Right kidney (tissue), 9 donors: ENCODE results near the gene CCNH.

ENCODE experiments used
- DNase-seq: peaks from one replicate; pipeline ENCODE4 v3.0.0-alpha.2; 2016
- long read RNA-seq, 8 donors: transcript quantifications; one replicate each; lab custom pipeline, GENCODE V29; 2026

CCNH gene
- long read RNA-seq, donor 1, transcript CCNH-201 (9 exons, 1,378 nt) = major isoform, 12 of 22 reads
- long read RNA-seq, donor 1, partial matches to known transcripts = 5 of 22 reads
- long read RNA-seq, donor 1, other reads (novel, unspliced or antisense) = 0 of 22 reads
- long read RNA-seq, donor 2, transcript CCNH-201 (9 exons, 1,378 nt) = major isoform, 12 of 21 reads
- long read RNA-seq, donor 2, partial matches to known transcripts = 5 of 21 reads
- long read RNA-seq, donor 2, other reads (novel, unspliced or antisense) = 0 of 21 reads
- long read RNA-seq, donor 3, partial matches to known transcripts = 0 of 5 reads
- long read RNA-seq, donor 3, other reads (novel, unspliced or antisense) = 0 of 5 reads
- long read RNA-seq, donor 4, transcript CCNH-201 (9 exons, 1,378 nt) = major isoform, 15 of 67 reads
- long read RNA-seq, donor 4, partial matches to known transcripts = 45 of 67 reads
- long read RNA-seq, donor 4, other reads (novel, unspliced or antisense) = 0 of 67 reads
- long read RNA-seq, donor 5, transcript CCNH-201 (9 exons, 1,378 nt) = major isoform, 13 of 73 reads
- long read RNA-seq, donor 5, partial matches to known transcripts = 57 of 73 reads
- long read RNA-seq, donor 5, other reads (novel, unspliced or antisense) = 0 of 73 reads
- long read RNA-seq, donor 6, transcript CCNH-201 (9 exons, 1,378 nt) = major isoform, 10 of 61 reads
- long read RNA-seq, donor 6, partial matches to known transcripts = 46 of 61 reads
- long read RNA-seq, donor 6, other reads (novel, unspliced or antisense) = 0 of 61 reads
- long read RNA-seq, donor 7, transcript CCNH-201 (9 exons, 1,378 nt) = major isoform, 19 of 133 reads
- long read RNA-seq, donor 7, partial matches to known transcripts = 104 of 133 reads
- long read RNA-seq, donor 7, other reads (novel, unspliced or antisense) = 0 of 133 reads
- long read RNA-seq, donor 8, transcript CCNH-201 (9 exons, 1,378 nt) = major isoform, 8 of 15 reads
- long read RNA-seq, donor 8, partial matches to known transcripts = 0 of 15 reads
- long read RNA-seq, donor 8, other reads (novel, unspliced or antisense) = 0 of 15 reads

DNA sequence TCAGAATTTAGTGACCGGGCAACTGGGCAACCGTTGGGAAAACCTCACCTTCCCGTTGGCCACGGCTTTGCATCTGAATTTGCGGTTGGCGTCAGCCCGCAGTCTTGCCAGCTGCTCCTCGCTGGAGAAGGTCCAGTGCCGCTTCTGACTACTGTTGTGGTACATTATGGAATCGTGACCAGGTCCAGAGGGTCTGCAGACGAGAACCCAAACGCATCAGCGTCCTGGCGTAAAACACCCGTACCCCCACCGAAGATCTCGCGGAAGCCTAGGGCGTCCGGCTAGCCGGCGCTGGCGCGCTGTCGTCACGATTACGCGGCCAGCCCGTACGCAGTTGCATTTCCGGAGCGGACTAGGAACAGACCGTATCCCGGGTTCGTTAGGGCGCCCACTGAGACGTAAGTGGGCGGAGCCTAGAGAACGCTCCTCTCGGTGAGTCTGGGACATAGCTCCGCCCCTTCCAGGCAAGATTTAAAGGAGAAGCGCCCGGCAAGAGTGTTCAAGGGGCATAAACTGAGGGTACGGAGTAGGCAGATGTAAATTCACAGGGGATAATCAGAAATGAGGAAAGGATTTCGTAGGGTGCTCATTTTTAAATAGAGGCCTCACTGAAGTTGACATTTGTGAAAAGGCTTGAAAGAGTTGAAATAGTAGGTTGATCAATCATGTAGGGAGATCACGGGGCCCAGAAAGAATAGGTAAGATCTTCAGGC lies at the start of gene CCNH:
Gene CCNH, minus strand, starts transcription at position 301 of the 713 bp plus-strand sequence. Its CDS starts 136 bp downstream, at position 165.
- peak; percentile 90 for DNase-seq

DNA sequence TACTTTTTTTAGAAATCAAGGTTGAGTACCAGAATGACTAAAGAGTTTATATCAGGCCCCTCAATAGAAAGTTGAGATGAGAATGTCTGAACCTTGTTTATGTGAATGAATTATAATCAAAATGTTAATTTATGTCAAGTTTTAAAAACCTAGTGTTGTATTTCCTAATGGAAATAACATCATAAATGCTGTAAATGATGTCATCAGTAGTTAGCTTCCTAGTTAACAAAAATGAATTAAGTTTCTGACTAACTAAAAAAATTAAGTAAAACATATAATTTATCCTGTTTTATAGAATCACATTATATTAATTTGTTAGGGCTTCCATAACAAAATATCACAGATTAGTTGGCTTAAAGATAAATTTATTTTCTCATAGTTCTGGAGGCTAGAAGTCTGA lies 45.0 kb upstream of the CCNH start:
- DNase-seq = no peak

GRCh38 chr5:87453801-87454200 lies 41.1 kb upstream of the CCNH start:
- no peak for DNase-seq

DNA sequence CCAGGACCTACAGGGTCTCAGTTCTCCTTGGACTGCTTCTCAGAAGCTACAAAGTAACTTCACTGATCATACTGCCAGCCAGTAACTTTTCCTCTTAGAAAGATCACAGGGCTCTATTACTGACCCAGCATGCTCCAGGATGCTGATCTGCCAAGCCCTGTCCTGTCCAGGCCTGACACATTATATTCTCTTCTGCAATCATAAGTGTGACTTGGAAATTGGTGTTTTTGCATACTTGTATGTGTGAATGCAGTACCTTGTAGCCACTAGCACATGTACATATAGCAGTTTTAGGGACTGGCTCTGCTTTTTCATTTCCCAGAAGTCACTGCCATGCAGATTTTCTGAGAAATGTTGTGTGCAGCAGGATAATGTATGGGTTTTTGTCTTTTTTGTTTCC lies 40.1 kb upstream of the CCNH start:
- DNase-seq = no peak

DNA sequence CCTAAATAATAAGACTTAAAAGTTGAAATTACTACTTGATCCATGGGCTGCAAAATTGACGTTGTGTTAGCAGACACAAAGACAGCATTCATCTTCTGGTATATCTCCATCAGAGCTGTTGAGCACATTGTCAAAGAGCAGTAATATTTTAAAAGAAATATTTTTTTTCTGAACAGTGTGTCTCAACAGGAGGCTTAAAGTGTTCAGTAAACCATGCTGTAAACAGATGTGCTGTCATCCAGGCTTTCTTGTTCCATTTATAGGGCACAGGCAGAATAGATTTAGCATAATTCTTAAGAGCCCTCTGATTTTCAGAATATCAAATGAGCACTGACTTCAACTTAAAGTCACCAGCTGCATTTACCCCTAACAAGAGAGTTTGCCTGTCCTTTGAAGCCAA lies 29.7 kb upstream of the CCNH start:
- DNase-seq = no peak

- DNase-seq = no peak
Measured at GRCh38 chr5:87438231-87438630, 25.5 kb upstream of the CCNH start.

DNA sequence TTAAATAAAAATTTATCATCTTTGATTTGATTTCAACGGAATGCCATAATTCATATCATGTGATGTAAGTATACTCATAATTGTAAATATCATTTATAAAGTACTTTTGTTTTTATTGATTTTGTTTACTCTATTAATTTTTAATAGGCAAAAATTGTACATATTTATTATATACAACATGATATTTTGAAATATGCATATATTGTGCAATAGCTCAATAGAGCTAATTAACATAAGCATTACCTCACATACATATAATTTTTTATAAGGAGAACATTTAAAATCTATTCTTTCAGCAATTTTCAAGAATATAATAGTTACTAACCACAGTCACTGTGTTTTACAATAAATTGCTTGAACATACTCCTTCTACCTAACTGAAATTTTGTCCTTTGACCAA lies 25.0 kb upstream of the CCNH start:
- DNase-seq = no peak

GRCh38 chr5:87435144-87435694 lies 22.5 kb upstream of the CCNH start:
- DNase-seq = no peak

- DNase-seq = no peak
Measured at GRCh38 chr5:87434461-87434860, 21.7 kb upstream of the CCNH start.

DNA sequence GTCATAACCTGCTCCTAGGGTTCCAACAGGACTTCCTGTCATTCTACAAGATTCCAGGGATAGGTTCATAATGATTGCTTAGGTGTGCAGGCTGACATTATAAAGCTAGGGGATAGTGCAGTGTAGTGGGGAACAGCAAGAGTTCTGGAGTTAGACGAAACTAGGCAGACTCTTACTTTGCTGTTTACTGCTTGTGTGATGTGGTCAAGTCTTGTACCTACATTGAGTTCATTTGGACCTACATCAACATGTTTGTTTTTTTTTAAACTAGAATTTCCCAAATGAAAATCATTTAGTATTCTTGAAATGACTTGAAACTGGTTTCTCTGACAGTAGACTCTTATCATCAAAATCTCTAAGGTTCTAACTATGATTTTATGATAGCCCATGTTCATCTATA lies 21.2 kb upstream of the CCNH start:
- DNase-seq = no peak

- no peak for DNase-seq
Measured at GRCh38 chr5:87432460-87432859, 19.7 kb upstream of the CCNH start.

DNA sequence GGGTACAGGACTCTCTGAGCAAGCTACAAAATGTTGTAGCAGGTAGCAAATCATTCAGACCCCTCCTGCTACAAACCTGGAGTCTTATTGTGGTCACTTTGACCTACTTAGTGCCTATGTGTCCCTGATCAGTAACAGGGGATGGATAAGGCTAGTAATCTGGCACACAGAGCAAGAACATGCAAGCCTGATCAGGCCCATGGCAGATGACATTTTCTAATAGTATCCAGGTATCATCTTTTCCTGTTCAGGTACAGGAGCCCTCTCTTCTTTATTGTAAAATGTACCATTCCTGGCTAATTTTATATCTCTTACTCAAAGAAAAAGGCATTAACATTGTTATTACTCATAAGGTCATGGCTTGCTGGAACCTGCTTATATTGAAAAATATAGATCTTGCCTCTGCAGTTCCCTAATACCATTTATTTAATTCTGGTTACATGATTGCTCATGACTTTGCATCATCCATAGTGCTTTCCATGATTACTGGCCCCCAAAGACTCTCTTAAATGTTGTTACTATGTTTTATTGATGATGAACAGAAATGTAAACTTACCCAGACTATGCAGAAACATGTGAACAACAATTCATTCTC lies 18.2 kb upstream of the CCNH start:
- no peak for DNase-seq

DNA sequence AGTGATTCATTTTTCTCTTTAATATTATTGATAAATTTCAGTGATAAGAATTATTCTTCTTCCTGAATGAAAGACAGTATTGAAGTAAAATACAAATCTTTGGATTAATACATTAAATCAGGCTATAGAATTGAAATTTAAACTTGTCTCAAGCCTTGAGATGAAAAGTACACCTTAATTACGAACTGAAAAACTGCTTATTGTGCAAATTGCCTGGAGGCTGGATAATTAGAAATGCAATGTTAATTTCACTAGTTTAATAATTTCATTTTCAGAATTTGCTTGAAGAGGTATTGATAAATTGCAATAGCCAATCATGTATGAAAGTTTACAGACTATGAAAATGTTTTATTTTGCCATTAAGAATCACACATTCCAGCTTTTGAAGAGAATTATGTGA lies 11.0 kb upstream of the CCNH start:
- no peak for DNase-seq

GRCh38 chr5:87421307-87421706 lies 8.6 kb upstream of the CCNH start:
- no peak for DNase-seq

DNA sequence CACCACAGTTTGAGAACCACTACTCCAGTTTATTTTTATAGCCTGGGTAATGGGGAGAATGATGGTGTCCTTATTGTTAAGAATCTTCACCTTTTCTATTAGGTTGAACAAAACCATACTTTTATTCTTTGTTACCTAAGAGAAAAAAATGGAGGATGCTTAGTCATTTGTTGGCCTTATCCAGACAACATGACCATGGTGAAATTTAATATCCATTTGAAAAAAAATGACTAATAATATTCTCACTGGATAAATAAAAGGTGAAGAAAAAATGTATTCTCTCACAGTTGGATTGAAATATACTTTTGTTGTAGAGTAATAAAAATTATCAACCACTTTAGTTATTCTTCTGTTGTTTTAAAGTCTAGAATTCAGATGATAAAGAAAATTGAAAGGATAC lies 5.8 kb upstream of the CCNH start:
- DNase-seq = no peak

DNA sequence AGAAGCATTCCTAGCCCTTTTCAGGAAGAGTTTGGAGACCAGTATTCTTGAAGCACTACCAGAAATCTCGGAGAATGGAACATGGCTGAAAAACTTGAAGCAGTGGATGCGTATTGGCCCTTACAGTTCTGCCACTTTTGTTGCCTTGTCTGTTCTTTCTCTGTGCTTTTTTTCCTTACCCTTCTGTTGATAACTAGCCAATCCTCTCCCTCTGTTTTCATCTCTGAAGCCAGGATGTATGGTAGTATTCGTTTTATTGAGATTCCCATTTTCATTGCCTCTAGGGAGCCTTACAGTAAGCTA lies 564 bp upstream of the CCNH start:
- no peak for DNase-seq

DNA sequence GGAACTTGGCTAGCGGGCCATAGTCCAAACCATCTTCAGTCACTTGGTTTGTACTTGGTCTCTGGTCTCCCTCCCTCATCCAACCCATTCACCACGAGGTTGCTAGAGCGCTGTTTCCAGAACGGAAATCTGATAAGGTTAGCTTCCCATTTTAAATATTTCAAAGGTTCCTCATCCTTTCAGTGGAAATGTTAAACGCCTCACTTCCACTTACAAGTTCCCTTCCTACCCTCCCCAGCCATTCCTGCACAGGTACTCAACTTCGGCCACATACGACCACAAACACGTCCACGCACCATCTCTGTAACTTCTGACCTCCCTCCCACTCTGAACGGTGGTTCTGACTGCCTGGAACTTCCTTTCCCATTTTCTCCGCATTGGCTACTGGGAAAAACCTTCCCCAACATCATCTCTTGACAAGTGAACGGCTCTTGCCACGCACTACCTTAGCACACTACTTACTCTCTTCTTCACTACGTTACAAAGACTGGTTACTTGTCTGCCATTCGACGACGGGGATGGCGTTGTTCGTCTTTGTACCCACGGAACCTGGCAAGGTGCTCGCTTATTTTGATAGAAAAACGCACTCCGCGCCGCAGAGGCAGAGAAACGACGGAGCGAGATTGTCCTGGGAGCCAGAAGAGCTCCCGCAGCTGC lies 629 bp downstream of the CCNH start:
- no peak for DNase-seq

DNA sequence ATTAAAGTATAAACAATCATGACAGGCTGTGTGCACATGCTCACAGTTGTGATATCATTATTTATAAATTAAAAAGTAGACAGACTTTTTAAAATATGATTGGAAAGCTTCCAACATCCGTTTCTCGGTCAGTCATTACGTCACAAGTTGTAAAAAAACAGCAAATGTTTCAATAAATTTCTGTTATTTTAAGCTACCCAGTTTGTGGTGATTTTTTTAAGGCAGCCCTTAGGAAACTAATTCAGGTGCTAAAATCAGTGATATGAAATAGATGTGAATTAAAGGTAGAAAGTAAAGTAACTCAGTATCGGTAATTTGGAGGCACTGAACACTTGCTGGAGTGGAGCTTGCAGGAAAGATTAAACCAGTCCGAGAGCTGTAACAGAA lies 1.2 kb downstream of the CCNH start:
- DNase-seq = no peak

DNA sequence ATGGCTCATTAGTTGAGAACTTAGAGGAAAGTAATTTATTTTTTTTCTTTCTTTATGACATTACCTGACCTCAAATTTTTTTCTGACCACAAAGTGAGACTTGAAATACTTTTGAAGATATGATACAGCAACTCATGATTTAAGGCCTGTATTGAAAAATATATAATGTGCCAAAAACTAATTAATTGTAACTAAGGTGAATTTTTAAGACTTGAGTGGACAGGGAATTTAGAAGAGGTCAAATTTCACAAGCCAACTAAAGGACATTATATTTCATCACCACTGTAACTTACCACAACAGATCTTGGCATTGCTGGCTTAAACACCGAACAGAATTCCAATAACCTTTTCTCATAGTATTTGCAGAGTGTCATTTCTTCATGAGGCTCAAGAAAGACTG lies 1.8 kb downstream of the CCNH start:
- no peak for DNase-seq

DNA sequence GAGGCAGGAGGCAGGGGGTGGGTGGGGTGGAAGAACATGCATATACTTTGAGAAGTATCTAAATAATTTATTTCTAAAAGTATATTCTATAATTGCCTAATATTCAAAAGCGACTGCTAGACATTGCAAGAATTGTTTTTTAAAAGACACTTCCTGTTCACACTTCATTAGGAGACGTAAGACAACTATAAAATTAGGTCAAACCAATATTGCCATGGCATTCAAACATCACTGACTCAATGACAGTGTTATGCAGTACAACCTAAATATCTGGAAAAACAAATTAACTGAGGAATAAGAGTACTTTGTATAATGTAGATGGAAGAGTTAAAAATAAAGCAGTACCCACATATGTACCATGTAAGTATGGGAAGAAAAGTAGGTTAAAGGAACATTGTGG lies 4.5 kb downstream of the CCNH start:
- DNase-seq = no peak

GRCh38 chr5:87405472-87406155 lies 7.1 kb downstream of the CCNH start:
- no peak for DNase-seq
